Psoas muscle (tissue), 8 donors: ENCODE data around the gene RASA2. TPM values are rescaled to one million over a fixed set of nuclear protein-coding genes. Genes with fewer than 3 reads are reported as not detected.

Experiments
- ATAC-seq, 4 donors: fragments of 200-7000 bp; cut with Tn5 transposase; one replicate each; pipeline ENCODE4 v1.9.1; 2020; ENCODE audit warnings: moderate library complexity in 3 of 4, mild to moderate bottlenecking in 2 of 4
- DNase-seq, 2 donors: peaks; one replicate each; pipeline ENCODE4 v3.0.0-alpha.2; 2020
- H3K27ac ChIP-seq: fragments of 200-600 bp; one replicate; pipeline ENCODE4 v1.8.0; 2022
- H3K27me3 ChIP-seq, 3 donors: fragments of 200-600 bp in 1 of 3; one replicate each; pipeline versions ENCODE4 v1.6.1 to v1.8.0; 2013 to 2022; ENCODE audit warnings: low read length in 2 of 3, mild to moderate bottlenecking in 2 of 3, moderate library complexity in 1 of 3; ENCODE audit not compliant: insufficient read depth in 3 of 3
- H3K36me3 ChIP-seq, 2 donors: fragments of 200-600 bp in 1 of 2; one replicate each; pipeline versions ENCODE4 v1.6.1 to v1.8.0; 2013 to 2022; ENCODE audit warnings: low read depth in 1 of 2, mild to moderate bottlenecking in 1 of 2, moderate library complexity in 1 of 2; ENCODE audit not compliant: insufficient read depth in 1 of 2
- H3K4me1 ChIP-seq: fragments of 200-600 bp; one replicate; pipeline ENCODE4 v1.8.0; 2022
- H3K4me3 ChIP-seq: fragments of 200-600 bp; one replicate; pipeline ENCODE4 v1.8.0; 2022; ENCODE audit warnings: mild to moderate bottlenecking
- H3K9me3 ChIP-seq: fragments of 200-600 bp; one replicate; pipeline ENCODE4 v1.8.0; 2022
- CTCF ChIP-seq: fragments of 200-600 bp; IDR thresholded peaks from one replicate; pipeline ENCODE4 v1.8.0; 2022; ENCODE audit warnings: antibody characterized with exemption
- WGBS, 3 donors: extraction: QIAGEN DNeasy Blood & Tissue Kit; methylation state at CpG; one replicate each; pipeline versions ENCODE4 v1.1.6 to v1.1.7; 2013; 5-methylcytosine and 5-hydroxymethylcytosine counted together
- intact Hi-C, 2 donors: fragments of 100-400 bp; cut with DNase I; formaldehyde crosslinking; loops; one replicate each; pipeline versions ENCODE4 v1.11.0 to v1.14.2; 2022
- polyA plus RNA-seq, 3 donors: library from polyadenylated mRNA; stranded (reverse); fragments of 200-250 nt; gene quantifications; one replicate each; pipeline ENCODE4 v1.2.3, GENCODE V29; 2013
- total RNA-seq, 4 donors: library from RNA; stranded (reverse); fragmentation: NEBNext Ultra II Directional in 2 of 4; extraction: Animal tissue kit (Norgen Biotek cat#: 25700) in 2 of 4; gene quantifications; one replicate each; pipeline versions ENCODE4 v1.2.1 to v1.2.4, GENCODE V29; 2021 to 2023
- donor health status: healthy with polysubstance abuse.
- donor health status: DM: no; HTN: no; CAD: no; lungs with moderate emphysema.
- donor health status: Bipolar disorder and iron deficiency.
- donor health status: healthy.
- donor health status: DM: yes; HTN: yes; CAD: no.
- donor health status: DM: no; HTN: no; CAD: no.
- donor health status: DM: no; HTN: no; CAD: no.
- donor health status: DM: yes; HTN: yes; CAD: no.

The RASA2 gene
- total and polyA plus RNA-seq, 7 donors, result 1.3 to 4.0 (median 2.3) TPM

- H3K9me3 ChIP-seq, result peaks cover 8% of the 10 kb centered on the region
- H3K27me3 ChIP-seq, result no peaks in the 10 kb centered on the region
- 97% methylated on average over 3 of the region's 3 CpGs for WGBS, 3 donors
- H3K36me3 ChIP-seq, result peaks cover 0 to 17% of the 10 kb centered on the region in 2 donors
- intact Hi-C loops, result no loop called here
- H3K4me3 ChIP-seq, result no peak overlapping the region
- TF ChIP-seq CTCF, result no peak
- no peaks in the 10 kb centered on the region for H3K4me1 ChIP-seq
- no peak overlapping the region for H3K27ac ChIP-seq
- DNase-seq, result no peak
- ATAC-seq, result no peak
Observed at GRCh38 chr3:141546081-141546480, 59.3 kb downstream of the RASA2 start.

- Histone ChIP-seq H3K36me3 (peaks cover 0 to 17% of the 10 kb centered on the region in 2 donors), H3K4me3 (no peak overlapping the region), H3K27ac (no peak overlapping the region), H3K27me3 (no peaks in the 10 kb centered on the region), H3K9me3 (peaks cover 8% of the 10 kb centered on the region), H3K4me1 (no peaks in the 10 kb centered on the region)
- no peak for ATAC-seq
- WGBS, 3 donors, result 96 to 100% (median 98%) methylated on average over 3 of the region's 3 CpGs
- intact Hi-C loops, result no loop called here
- TF ChIP-seq CTCF, result no peak
- no peak for DNase-seq
Observed at GRCh38 chr3:141546586-141546985, 59.8 kb downstream of the RASA2 start.

GRCh38 chr3:141547791-141548190 is 61.0 kb downstream of the RASA2 start:
- intact Hi-C loops, result no loop called here

GRCh38 chr3:141550926-141551665 is 64.3 kb downstream of the RASA2 start:
- no peaks in the 10 kb centered on the region for H3K27me3 ChIP-seq
- no peak overlapping the region for H3K4me3 ChIP-seq
- ATAC-seq (no peak), DNase-seq (no peak)
- peaks cover 0 to 11% of the 10 kb centered on the region in 2 donors for H3K36me3 ChIP-seq
- H3K4me1 ChIP-seq, result no peaks in the 10 kb centered on the region
- TF ChIP-seq CTCF, result no peak
- H3K27ac ChIP-seq, result no peak overlapping the region
- intact Hi-C loops, result no loop called here
- H3K9me3 ChIP-seq, result peaks cover 8% of the 10 kb centered on the region
- 95 to 99% (median 96%) methylated on average over 2 of the region's 2 CpGs for WGBS, 3 donors

More at GRCh38 chr3:141547791-141548190, 61.0 kb downstream of the RASA2 start:
- Histone ChIP-seq H3K4me1 (no peaks in the 10 kb centered on the region), H3K36me3 (peaks cover 0 to 17% of the 10 kb centered on the region in 2 donors), H3K27ac (no peak overlapping the region), H3K4me3 (no peak overlapping the region), H3K27me3 (no peaks in the 10 kb centered on the region), H3K9me3 (peaks cover 8% of the 10 kb centered on the region)
- ATAC-seq (no peak), DNase-seq (no peak)
- no peak for TF ChIP-seq CTCF
- WGBS, 3 donors, result 97 to 100% (median 99%) methylated on average over 2 of the region's 2 CpGs
